ENCODE results near the gene CCDC122.

GRCh38 chr13:43850873-43851272 is 28.7 kb downstream of the CCDC122 start:
- no peak for TF ChIP-seq RAD21 (IDR thresholded peaks at IDR 0.05)
- no peak for TF ChIP-seq CTCF (IDR thresholded peaks at IDR 0.05; ENCODE audit: low read depth, low read length, missing input control)
- no peak for TF ChIP-seq SP1 (IDR thresholded peaks at IDR 0.05)
- no peak for TF ChIP-seq YY1 (IDR thresholded peaks at IDR 0.05)
- TF ChIP-seq MAX (IDR thresholded peaks at IDR 0.05): no peak
- no peak for TF ChIP-seq RXRA (IDR thresholded peaks at IDR 0.05)
- TF ChIP-seq NR2F2 (IDR thresholded peaks at IDR 0.05): no peak
- TF ChIP-seq REST (IDR thresholded peaks at IDR 0.05): no peak
- TF ChIP-seq EGR1 (IDR thresholded peaks at IDR 0.05; ENCODE audit: low read depth in 2 of 2): no peak
- TF ChIP-seq GABPA (IDR thresholded peaks at IDR 0.05 in 1 of 2, conservative IDR thresholded peaks at IDR 0.05 in 1 of 2): no peak
- TF ChIP-seq, protein P1, sequence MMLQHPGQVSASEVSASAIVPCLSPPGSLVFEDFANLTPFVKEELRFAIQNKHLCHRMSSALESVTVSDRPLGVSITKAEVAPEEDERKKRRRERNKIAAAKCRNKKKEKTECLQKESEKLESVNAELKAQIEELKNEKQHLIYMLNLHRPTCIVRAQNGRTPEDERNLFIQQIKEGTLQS (IDR thresholded peaks at IDR 0.05): no peak
- TF ChIP-seq, protein P2, sequence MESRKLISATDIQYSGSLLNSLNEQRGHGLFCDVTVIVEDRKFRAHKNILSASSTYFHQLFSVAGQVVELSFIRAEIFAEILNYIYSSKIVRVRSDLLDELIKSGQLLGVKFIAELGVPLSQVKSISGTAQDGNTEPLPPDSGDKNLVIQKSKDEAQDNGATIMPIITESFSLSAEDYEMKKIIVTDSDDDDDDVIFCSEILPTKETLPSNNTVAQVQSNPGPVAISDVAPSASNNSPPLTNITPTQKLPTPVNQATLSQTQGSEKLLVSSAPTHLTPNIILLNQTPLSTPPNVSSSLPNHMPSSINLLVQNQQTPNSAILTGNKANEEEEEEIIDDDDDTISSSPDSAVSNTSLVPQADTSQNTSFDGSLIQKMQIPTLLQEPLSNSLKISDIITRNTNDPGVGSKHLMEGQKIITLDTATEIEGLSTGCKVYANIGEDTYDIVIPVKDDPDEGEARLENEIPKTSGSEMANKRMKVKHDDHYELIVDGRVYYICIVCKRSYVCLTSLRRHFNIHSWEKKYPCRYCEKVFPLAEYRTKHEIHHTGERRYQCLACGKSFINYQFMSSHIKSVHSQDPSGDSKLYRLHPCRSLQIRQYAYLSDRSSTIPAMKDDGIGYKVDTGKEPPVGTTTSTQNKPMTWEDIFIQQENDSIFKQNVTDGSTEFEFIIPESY (IDR thresholded peaks at IDR 0.05): no peak
- no peak for TF ChIP-seq HNF4G (IDR thresholded peaks at IDR 0.05)
- TF ChIP-seq JUND (IDR thresholded peaks at IDR 0.05): no peak

All from liver (tissue), 3 donors.